Mesenchymal stem cell (in vitro differentiated cells and primary cell): ENCODE measurements around the gene DUOXA2.

Source experiments
- DNase-seq: peaks from one replicate; pipeline ENCODE4 v3.0.0-alpha.2; 2013
- H2AFZ ChIP-seq: one replicate; pipeline ENCODE4 v1.6.1; 2013; ENCODE audit warnings: low read depth, mild to moderate bottlenecking, control low read depth, inconsistent platforms, low read length, moderate library complexity
- H2AK5ac ChIP-seq: 2 replicates; pipeline ENCODE4 v1.6.1; 2013; ENCODE audit warnings: low read length, moderate library complexity, mild to moderate bottlenecking, inconsistent platforms; ENCODE audit not compliant: severe bottlenecking
- H2BK120ac ChIP-seq: one replicate; pipeline ENCODE4 v1.6.1; 2013; ENCODE audit warnings: low read depth, mild to moderate bottlenecking, inconsistent platforms, low read length, moderate library complexity
- H2BK12ac ChIP-seq, 2 experiments: one replicate each; pipeline ENCODE4 v1.6.1; 2013; ENCODE audit warnings: inconsistent platforms in 2 of 2, low read length in 2 of 2, mild to moderate bottlenecking in 2 of 2, moderate library complexity in 2 of 2, control low read depth in 1 of 2
- H2BK15ac ChIP-seq: one replicate; pipeline ENCODE4 v1.6.1; 2013; ENCODE audit warnings: mild to moderate bottlenecking, low read depth, inconsistent platforms; ENCODE audit not compliant: poor library complexity, severe bottlenecking
- H2BK5ac ChIP-seq: 2 replicates; pipeline ENCODE4 v1.6.1; 2013; ENCODE audit warnings: low read depth, mild to moderate bottlenecking, low read length, control low read depth, inconsistent platforms; ENCODE audit not compliant: poor library complexity, severe bottlenecking
- H3K14ac ChIP-seq, 2 experiments: one replicate each; pipeline ENCODE4 v1.6.1; 2013; ENCODE audit warnings: inconsistent platforms in 2 of 2, low read length in 2 of 2, control low read depth in 1 of 2, mild to moderate bottlenecking in 1 of 2, moderate library complexity in 1 of 2
- H3K18ac ChIP-seq, 2 experiments: one replicate each; pipeline ENCODE4 v1.6.1; 2013; ENCODE audit warnings: inconsistent platforms in 2 of 2, low read length in 2 of 2, control low read depth in 1 of 2, low read depth in 1 of 2, mild to moderate bottlenecking in 1 of 2
- H3K23ac ChIP-seq, 2 experiments: one replicate each; pipeline ENCODE4 v1.6.1; 2013; ENCODE audit warnings: inconsistent platforms in 2 of 2, low read length in 2 of 2, mild to moderate bottlenecking in 2 of 2, moderate library complexity in 2 of 2, control low read depth in 1 of 2
- H3K27ac ChIP-seq: 2 replicates; pipeline ENCODE4 v1.5.1; 2013; ENCODE audit warnings: mild to moderate bottlenecking, moderate library complexity, low read length, control low read depth, inconsistent platforms; ENCODE audit not compliant: poor library complexity, severe bottlenecking
- H3K27me3 ChIP-seq, 2 experiments: 2 replicates each; pipeline versions ENCODE4 v1.6.1 to v1.7.0; 2013; ENCODE audit warnings: low read length in 2 of 2, mild to moderate bottlenecking in 2 of 2, moderate library complexity in 2 of 2, control low read depth in 1 of 2, inconsistent platforms in 1 of 2; ENCODE audit not compliant: control insufficient read depth in 1 of 2, insufficient read depth in 1 of 2
- H3K36me3 ChIP-seq, 2 experiments: 2 replicates each; pipeline versions ENCODE4 v1.6.1 to v1.7.0; 2013; ENCODE audit warnings: low read length in 2 of 2, control low read depth in 1 of 2, inconsistent platforms in 1 of 2, low read depth in 1 of 2, mild to moderate bottlenecking in 1 of 2; ENCODE audit not compliant: insufficient read depth in 2 of 2, control insufficient read depth in 1 of 2
- H3K4ac ChIP-seq, 2 experiments: one replicate each; pipeline ENCODE4 v1.6.1; 2013; ENCODE audit warnings: inconsistent platforms in 2 of 2, low read length in 2 of 2, mild to moderate bottlenecking in 2 of 2, moderate library complexity in 2 of 2, control low read depth in 1 of 2, low read depth in 1 of 2
- H3K4me1 ChIP-seq: 2 replicates; pipeline ENCODE4 v1.6.1; 2013; ENCODE audit warnings: low read depth, low read length, control low read depth; ENCODE audit not compliant: control insufficient read depth, insufficient read depth
- H3K4me2 ChIP-seq: 2 replicates; pipeline ENCODE4 v1.6.1; 2013; ENCODE audit warnings: low read length, mild to moderate bottlenecking, inconsistent platforms; ENCODE audit not compliant: poor library complexity, severe bottlenecking
- H3K4me3 ChIP-seq, 2 experiments: 2 replicates each; pipeline versions ENCODE4 v1.5.1 to v1.7.0; 2013; ENCODE audit warnings: low read length in 2 of 2, mild to moderate bottlenecking in 2 of 2, control low read depth in 1 of 2, low read depth in 1 of 2; ENCODE audit not compliant: insufficient read depth in 1 of 2
- H3K79me1 ChIP-seq: replicated peaks from 2 replicates; pipeline ENCODE4 v1.6.1; 2013; ENCODE audit warnings: mild to moderate bottlenecking, control low read depth, low read length, inconsistent platforms; ENCODE audit not compliant: poor library complexity, severe bottlenecking
- H3K9ac ChIP-seq: 2 replicates; pipeline ENCODE4 v1.7.0; 2013; ENCODE audit warnings: mild to moderate bottlenecking, low read length, moderate library complexity
- H3K9me3 ChIP-seq: 2 replicates; pipeline ENCODE4 v1.7.0; 2013; ENCODE audit warnings: mild to moderate bottlenecking, low read length; ENCODE audit not compliant: control insufficient read depth
- H4K8ac ChIP-seq: one replicate; pipeline ENCODE4 v1.6.1; 2013; ENCODE audit warnings: inconsistent platforms, mild to moderate bottlenecking, low read length, moderate library complexity
- H4K91ac ChIP-seq: one replicate; pipeline ENCODE4 v1.6.1; 2013; ENCODE audit warnings: mild to moderate bottlenecking, low read length, inconsistent platforms
- WGBS: methylation state at CpG from one replicate; pipeline ENCODE4 v1.1.7; 2013; ENCODE audit warnings: mixed read lengths; 5-methylcytosine and 5-hydroxymethylcytosine counted together

Gene DUOXA2

GRCh38 chr15:45106002-45106790, 7.9 kb upstream of the DUOXA2 start:
- WGBS, result 80% methylated on average over 15 of the region's 15 CpGs
- H3K18ac ChIP-seq, result no peak overlapping the region

GRCh38 chr15:45107941-45108630, 6.0 kb upstream of the DUOXA2 start:
- H2BK15ac ChIP-seq, result no peak overlapping the region
- H3K23ac ChIP-seq, result no peak overlapping the region
- no peak overlapping the region for H3K18ac ChIP-seq
- no peak overlapping the region for H2BK120ac ChIP-seq
- H3K4me1 ChIP-seq, result peaks cover 10% of the 10 kb centered on the region
- H3K36me3 ChIP-seq, result no peaks in the 10 kb centered on the region
- WGBS, result 89% methylated on average over 10 of the region's 10 CpGs
- no peak overlapping the region for H2BK12ac ChIP-seq
- no peak overlapping the region for H3K14ac ChIP-seq
- H3K27ac ChIP-seq, result no peak overlapping the region
- no peak overlapping the region for H3K4me2 ChIP-seq
- H4K91ac ChIP-seq, result no peak overlapping the region
- no peak overlapping the region for H3K4me3 ChIP-seq
- no peak overlapping the region for H3K4ac ChIP-seq
- peaks cover 54 to 69% of the 10 kb centered on the region in 2 experiments for H3K27me3 ChIP-seq
- H2AFZ ChIP-seq, result no peak overlapping the region
- H2AK5ac ChIP-seq, result no peak overlapping the region
- no peaks in the 10 kb centered on the region for H3K9me3 ChIP-seq
- no peak overlapping the region for H2BK5ac ChIP-seq
- no peaks in the 10 kb centered on the region for H3K79me1 ChIP-seq
- H4K8ac ChIP-seq, result no peak overlapping the region
- DNase-seq, result no peak
- no peak overlapping the region for H3K9ac ChIP-seq

More at GRCh38 chr15:45106002-45106790, 7.9 kb upstream of the DUOXA2 start:
- no peak overlapping the region for H4K8ac ChIP-seq
- no peaks in the 10 kb centered on the region for H3K36me3 ChIP-seq
- no peak overlapping the region for H3K9ac ChIP-seq
- no peak overlapping the region for H2BK12ac ChIP-seq
- H2BK5ac ChIP-seq, result no peak overlapping the region
- no peak overlapping the region for H3K23ac ChIP-seq
- no peaks in the 10 kb centered on the region for H3K9me3 ChIP-seq
- no peak overlapping the region for H2AK5ac ChIP-seq
- no peaks in the 10 kb centered on the region for H3K79me1 ChIP-seq
- no peak for DNase-seq
- H2BK120ac ChIP-seq, result no peak overlapping the region
- peaks cover 52 to 65% of the 10 kb centered on the region in 2 experiments for H3K27me3 ChIP-seq
- H2AFZ ChIP-seq, result no peak overlapping the region
- H2BK15ac ChIP-seq, result no peak overlapping the region
- no peak overlapping the region for H3K4me3 ChIP-seq
- H3K14ac ChIP-seq, result no peak overlapping the region
- H4K91ac ChIP-seq, result no peak overlapping the region
- H3K4me2 ChIP-seq, result no peak overlapping the region
- no peak overlapping the region for H3K27ac ChIP-seq
- H3K4me1 ChIP-seq, result peaks cover 2% of the 10 kb centered on the region
- H3K4ac ChIP-seq, result no peak overlapping the region

- DNase-seq, result no peak
- Histone ChIP-seq H3K14ac (no peak overlapping the region), H3K27me3 (peaks cover 72 to 80% of the 10 kb centered on the region in 2 experiments)
Observed at GRCh38 chr15:45110256-45110820, 3.8 kb upstream of the DUOXA2 start.

More at GRCh38 chr15:45110256-45110820, 3.8 kb upstream of the DUOXA2 start:
- H3K36me3 ChIP-seq, result no peaks in the 10 kb centered on the region
- no peaks in the 10 kb centered on the region for H3K9me3 ChIP-seq
- no peak overlapping the region for H4K91ac ChIP-seq
- H2BK15ac ChIP-seq, result no peak overlapping the region
- no peaks in the 10 kb centered on the region for H3K79me1 ChIP-seq
- no peak overlapping the region for H3K18ac ChIP-seq
- no peak overlapping the region for H3K9ac ChIP-seq
- no peak overlapping the region for H2BK12ac ChIP-seq
- no peak overlapping the region for H3K4ac ChIP-seq
- no peak overlapping the region for H2AFZ ChIP-seq
- WGBS, result 56% methylated on average over 8 of the region's 11 CpGs
- H3K4me1 ChIP-seq, result peaks cover 16% of the 10 kb centered on the region
- no peak overlapping the region for H3K4me2 ChIP-seq
- H3K4me3 ChIP-seq, result no peak overlapping the region
- H2AK5ac ChIP-seq, result no peak overlapping the region
- no peak overlapping the region for H2BK5ac ChIP-seq
- no peak overlapping the region for H4K8ac ChIP-seq
- no peak overlapping the region for H2BK120ac ChIP-seq
- H3K27ac ChIP-seq, result no peak overlapping the region
- H3K23ac ChIP-seq, result no peak overlapping the region
